Ascending aorta (tissue), 2 donors: Measurements from ENCODE around the gene ARID5B. TPM values are rescaled to one million over a fixed set of nuclear protein-coding genes. Genes with fewer than 3 reads are reported as not detected.
A peak's percentile ranks its signal among the peaks of the same experiment; 100 is the strongest.

ENCODE experiments used
- DNase-seq, 2 donors: peaks; one replicate each; pipeline ENCODE4 v3.0.0-alpha.2; 2019; ENCODE audit warnings: low spot score in 2 of 2
- H3K27ac ChIP-seq, 2 donors: fragments of 200-600 bp; sonication (generic); one replicate each; pipeline ENCODE4 v1.5.1; 2016 to 2017; ENCODE audit warnings: mild to moderate bottlenecking in 1 of 2
- H3K27me3 ChIP-seq: fragments of 200-600 bp; sonication (generic); one replicate; pipeline ENCODE4 v1.5.1; 2017
- H3K36me3 ChIP-seq, 2 donors: fragments of 200-600 bp; sonication (generic); one replicate each; pipeline ENCODE4 v1.5.1; 2016
- H3K4me1 ChIP-seq, 2 donors: fragments of 200-600 bp; sonication (generic); one replicate each; pipeline ENCODE4 v1.5.1; 2016 to 2017; ENCODE audit warnings: mild to moderate bottlenecking in 1 of 2
- H3K4me3 ChIP-seq, 2 donors: fragments of 200-600 bp; sonication (generic); one replicate each; pipeline ENCODE4 v1.5.1; 2016 to 2017; ENCODE audit warnings: mild to moderate bottlenecking in 1 of 2
- H3K9me3 ChIP-seq, 2 donors: fragments of 200-600 bp; sonication (generic); one replicate each; pipeline ENCODE4 v1.5.1; 2016
- CTCF ChIP-seq, 3 experiments: fragments of 200-600 bp in 2 of 3; fragments of 450-650 bp in 1 of 3; sonication (generic) in 2 of 3; IDR thresholded peaks; one replicate each; pipeline ENCODE4 v1.5.1; 2016 to 2019; ENCODE audit warnings: antibody characterized with exemption in 3 of 3, mild to moderate bottlenecking in 1 of 3, moderate library complexity in 1 of 3
- intact Hi-C: fragments of 100-400 bp; cut with DNase I; formaldehyde crosslinking; loops from one replicate; pipeline ENCODE4 v1.15.1; 2023
- total RNA-seq: library from RNA; depleted of rRNA; stranded (reverse); fragments of >200 nt; gene quantifications from one replicate; pipeline ENCODE4 v1.1.0, GENCODE V29; 2016

The ARID5B gene
- total RNA-seq, 1 donor from 2014 or later = 92.5 TPM

DNA sequence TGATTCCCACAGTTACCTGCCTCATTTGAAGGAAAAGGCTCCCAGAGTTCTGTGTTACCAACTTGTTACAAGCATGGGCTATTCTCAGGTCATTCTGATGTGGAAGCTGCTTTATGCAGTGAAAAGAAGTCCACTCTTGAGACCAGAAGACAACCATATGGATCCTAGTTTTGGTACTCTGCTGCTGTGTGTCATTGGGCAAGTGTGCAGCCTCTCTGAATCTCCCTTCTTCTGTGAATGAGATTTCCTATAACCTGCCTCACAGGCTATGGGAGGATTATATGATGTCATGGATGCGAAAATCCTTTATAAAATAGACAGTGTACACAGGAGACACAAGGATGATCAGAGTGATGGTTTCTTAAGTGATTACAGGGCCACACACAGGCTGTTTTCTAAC lies 166.1 kb downstream of the ARID5B start:
- no peak for TF ChIP-seq CTCF (IDR thresholded peaks at IDR 0.05)
- DNase-seq = no peak
- Histone ChIP-seq H3K36me3 (peaks cover 27 to 79% of the 10 kb centered on the region in 2 donors), H3K4me3 (no peak overlapping the region), H3K27ac (peak overlapping the region; percentile 37 to 55), H3K9me3 (no peaks in the 10 kb centered on the region), H3K4me1 (peaks cover 10 to 53% of the 10 kb centered on the region in 2 donors), H3K27me3 (no peaks in the 10 kb centered on the region)
- intact Hi-C loops = no loop called here

- Histone ChIP-seq H3K27me3 (no peaks in the 10 kb centered on the region), H3K9me3 (no peaks in the 10 kb centered on the region), H3K4me1 (peaks cover 11 to 53% of the 10 kb centered on the region in 2 donors), H3K4me3 (no peak overlapping the region), H3K27ac (peak overlapping the region; percentile 48 to 55), H3K36me3 (peaks cover 27 to 79% of the 10 kb centered on the region in 2 donors)
- no peak for TF ChIP-seq CTCF (IDR thresholded peaks at IDR 0.05)
- intact Hi-C loops = no loop called here
- DNase-seq = no peak
Measured at GRCh38 chr10:62068464-62068863, 167.0 kb downstream of the ARID5B start.

DNA sequence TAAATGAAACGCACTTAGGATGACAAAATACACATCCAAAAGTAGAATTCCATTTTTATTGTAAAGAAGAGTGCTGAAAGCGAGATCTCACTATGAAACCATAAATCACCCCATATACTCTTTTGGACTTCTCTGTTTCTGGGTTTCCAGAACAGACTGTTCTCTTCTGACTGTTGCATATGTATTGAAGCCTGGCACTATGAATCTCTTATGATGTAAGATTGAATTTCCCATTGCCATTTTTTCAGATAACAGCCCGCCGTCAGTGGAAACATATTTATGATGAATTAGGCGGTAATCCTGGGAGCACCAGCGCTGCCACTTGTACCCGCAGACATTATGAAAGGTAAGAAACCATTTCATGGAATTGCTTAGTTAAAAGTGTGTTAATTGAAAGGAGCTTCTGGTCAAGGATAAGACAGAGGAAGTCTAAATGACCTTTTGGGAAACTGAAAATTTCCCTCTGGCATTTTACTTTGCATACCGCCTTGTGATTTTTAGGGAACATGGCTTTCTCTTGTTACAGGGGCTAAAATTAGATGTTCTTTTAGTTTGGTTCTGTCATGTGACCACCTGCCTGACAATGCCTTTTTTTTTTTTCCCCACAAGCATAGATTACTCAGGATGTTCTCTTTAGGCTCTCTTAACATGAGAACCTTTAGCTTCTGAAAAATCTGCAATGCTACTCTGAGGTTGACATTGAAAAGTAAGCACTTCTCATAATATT lies 168.1 kb downstream of the ARID5B start:
- peak overlapping the region; percentile 55 for H3K27ac ChIP-seq
- no peak for DNase-seq
- intact Hi-C loops = no loop called here
- TF ChIP-seq CTCF (IDR thresholded peaks at IDR 0.05) = no peak
- no peaks in the 10 kb centered on the region for H3K27me3 ChIP-seq
- H3K9me3 ChIP-seq = no peaks in the 10 kb centered on the region
- peaks cover 31 to 81% of the 10 kb centered on the region in 2 donors for H3K36me3 ChIP-seq
- no peak overlapping the region for H3K4me3 ChIP-seq
- peaks cover 11 to 50% of the 10 kb centered on the region in 2 donors for H3K4me1 ChIP-seq

DNA sequence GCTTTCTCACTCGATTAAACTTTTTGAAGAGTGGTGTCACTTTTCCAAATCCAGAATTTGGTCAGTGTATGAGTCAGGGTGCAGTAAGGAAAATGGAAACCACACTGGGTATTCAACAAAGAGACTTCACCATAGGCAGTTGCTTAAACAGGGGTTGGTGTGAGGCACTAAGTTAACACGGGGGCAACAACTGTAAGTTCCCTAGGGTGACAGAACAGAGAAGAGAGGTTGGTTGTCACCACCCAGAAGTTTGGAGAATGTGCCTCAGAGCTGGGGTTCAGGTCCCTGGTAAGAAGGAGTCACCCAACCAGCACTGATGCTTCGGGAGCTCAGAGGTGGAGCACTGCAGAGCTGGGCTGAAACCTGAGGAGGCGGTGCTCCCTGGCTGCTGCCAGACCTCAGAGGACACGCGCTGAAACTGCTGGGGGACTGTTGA lies 170.4 kb downstream of the ARID5B start:
- Histone ChIP-seq H3K27ac (peak overlapping the region; percentile 10 to 48), H3K9me3 (no peaks in the 10 kb centered on the region), H3K4me1 (peaks cover 21 to 72% of the 10 kb centered on the region in 2 donors), H3K36me3 (peaks cover 41 to 82% of the 10 kb centered on the region in 2 donors), H3K27me3 (no peaks in the 10 kb centered on the region), H3K4me3 (no peak overlapping the region)
- DNase-seq = no peak
- intact Hi-C loops = no loop called here
- TF ChIP-seq CTCF (IDR thresholded peaks at IDR 0.05) = no peak

GRCh38 chr10:62072901-62073300 lies 171.4 kb downstream of the ARID5B start:
- TF ChIP-seq CTCF (IDR thresholded peaks at IDR 0.05) = no peak
- H3K4me1 ChIP-seq = peaks cover 22 to 68% of the 10 kb centered on the region in 2 donors
- H3K9me3 ChIP-seq = no peaks in the 10 kb centered on the region
- no peak for DNase-seq
- no peak overlapping the region for H3K4me3 ChIP-seq
- intact Hi-C loops = no loop called here
- peak overlapping the region in 1 of 2 donors; percentile 26 for H3K27ac ChIP-seq
- no peaks in the 10 kb centered on the region for H3K27me3 ChIP-seq
- peaks cover 31 to 76% of the 10 kb centered on the region in 2 donors for H3K36me3 ChIP-seq
